HEK293T (cell line): ENCODE measurements around the gene HYCC2.

ENCODE experiments used
- ARNT ChIP-seq: fragments of 450-650 bp; IDR thresholded peaks from 2 replicates; pipeline ENCODE4 v1.6.1; 2017; ENCODE audit warnings: mild to moderate bottlenecking
- BHLHE40 ChIP-seq: fragments of 450-650 bp; IDR thresholded peaks from 2 replicates; pipeline ENCODE4 v1.6.1; 2016; ENCODE audit warnings: mild to moderate bottlenecking, moderate library complexity, borderline replicate concordance
- CTBP1 ChIP-seq: fragments of 450-650 bp; IDR thresholded peaks from 2 replicates; pipeline ENCODE4 v1.6.1; 2016; ENCODE audit warnings: borderline replicate concordance
- ELF4 ChIP-seq: fragments of 450-650 bp; IDR thresholded peaks from 2 replicates; pipeline ENCODE4 v1.6.1; 2017; ENCODE audit warnings: antibody characterized with exemption
- FOXA1 ChIP-seq: fragments of 450-650 bp; IDR thresholded peaks from 2 replicates; pipeline ENCODE4 v1.6.1; 2016; ENCODE audit warnings: mild to moderate bottlenecking
- FOXK2 ChIP-seq: fragments of 450-650 bp; IDR thresholded peaks from 2 replicates; pipeline ENCODE4 v1.6.1; 2016; ENCODE audit warnings: mild to moderate bottlenecking
- FOXM1 ChIP-seq: fragments of 450-650 bp; IDR thresholded peaks from 2 replicates; pipeline ENCODE4 v1.6.1; 2017; ENCODE audit warnings: mild to moderate bottlenecking, borderline replicate concordance
- HDGF ChIP-seq: fragments of 450-650 bp; IDR thresholded peaks from 2 replicates; pipeline ENCODE4 v1.6.1; 2017; ENCODE audit warnings: antibody characterized with exemption, borderline replicate concordance
- L3MBTL2 ChIP-seq: fragments of 450-650 bp; conservative IDR thresholded peaks from 2 replicates; pipeline ENCODE4 v1.6.1; 2016; ENCODE audit warnings: mild to moderate bottlenecking
- NFRKB ChIP-seq: fragments of 450-650 bp; IDR thresholded peaks from 2 replicates; pipeline ENCODE4 v1.6.1; 2016; ENCODE audit warnings: mild to moderate bottlenecking, moderate library complexity
- SP1 ChIP-seq: fragments of 450-650 bp; IDR thresholded peaks from 2 replicates; pipeline ENCODE4 v1.6.1; 2017
- SUZ12 ChIP-seq: fragments of 450-650 bp; IDR thresholded peaks from 2 replicates; pipeline ENCODE4 v1.6.1; 2016; ENCODE audit warnings: mild to moderate bottlenecking
- ZNF384 ChIP-seq: fragments of 450-650 bp; IDR thresholded peaks from 2 replicates; pipeline ENCODE4 v1.6.1; 2016
- TF ChIP-seq, protein P1 (sequence below): fragments of 450-650 bp; IDR thresholded peaks from 2 replicates; pipeline ENCODE4 v1.6.1; 2016

DNA sequence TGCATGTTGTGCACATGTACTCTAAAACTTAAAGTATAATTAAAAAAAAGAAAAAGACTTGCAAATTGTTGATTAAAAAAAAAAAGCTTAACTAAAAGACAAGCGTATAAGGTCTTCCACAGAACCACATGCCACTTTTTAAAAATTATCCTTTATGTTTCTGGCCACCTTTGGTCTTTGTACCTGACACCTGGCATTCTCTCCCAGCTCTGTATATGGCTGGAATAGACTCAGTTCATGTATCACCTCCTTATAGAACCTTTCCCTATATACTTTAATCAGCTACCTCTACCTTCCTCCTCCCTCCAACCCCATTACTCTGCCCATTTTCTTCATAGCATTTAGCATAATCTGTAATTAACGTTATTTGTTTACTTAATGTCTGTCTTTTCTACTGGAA lies 32.6 kb downstream of the HYCC2 start:
- TF ChIP-seq SP1 (no peak), HDGF (no peak), ZNF384 (no peak), SUZ12 (no peak), NFRKB (no peak), CTBP1 (no peak), L3MBTL2 (no peak), FOXM1 (no peak), BHLHE40 (no peak), FOXA1 (no peak), FOXK2 (no peak), ARNT (no peak), ELF4 (no peak)
- TF ChIP-seq, protein P1, sequence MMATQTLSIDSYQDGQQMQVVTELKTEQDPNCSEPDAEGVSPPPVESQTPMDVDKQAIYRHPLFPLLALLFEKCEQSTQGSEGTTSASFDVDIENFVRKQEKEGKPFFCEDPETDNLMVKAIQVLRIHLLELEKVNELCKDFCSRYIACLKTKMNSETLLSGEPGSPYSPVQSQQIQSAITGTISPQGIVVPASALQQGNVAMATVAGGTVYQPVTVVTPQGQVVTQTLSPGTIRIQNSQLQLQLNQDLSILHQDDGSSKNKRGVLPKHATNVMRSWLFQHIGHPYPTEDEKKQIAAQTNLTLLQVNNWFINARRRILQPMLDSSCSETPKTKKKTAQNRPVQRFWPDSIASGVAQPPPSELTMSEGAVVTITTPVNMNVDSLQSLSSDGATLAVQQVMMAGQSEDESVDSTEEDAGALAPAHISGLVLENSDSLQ, result no peak
